GM03348 (cell line): Measurements from ENCODE around the gene GRAMD2A.

Experiments
- DNase-seq: peaks from one replicate; pipeline ENCODE4 v3.0.0; 2012; ENCODE audit warnings: low spot score

Gene GRAMD2A

GRCh38 chr15:72133211-72133610 lies 64.4 kb downstream of the GRAMD2A start:
- no peak for DNase-seq

GRCh38 chr15:72131922-72132321 lies 65.7 kb downstream of the GRAMD2A start:
- no peak for DNase-seq

GRCh38 chr15:72130272-72130671 lies 67.3 kb downstream of the GRAMD2A start:
- no peak for DNase-seq

- no peak for DNase-seq
Measured at GRCh38 chr15:72128359-72128758, 69.2 kb downstream of the GRAMD2A start.

- no peak for DNase-seq
Measured at GRCh38 chr15:72127724-72128322, 69.8 kb downstream of the GRAMD2A start.

GRCh38 chr15:72124218-72124617 lies 73.4 kb downstream of the GRAMD2A start:
- DNase-seq, result no peak

GRCh38 chr15:72118017-72118978 lies 79.3 kb downstream of the GRAMD2A start, which contains the start of the genes MYO9A and SENP8:
TSS of gene MYO9A (minus strand) at chr15:72118150. CDS start at chr15:72046563, 71,587 bp downstream.
TSS of gene SENP8 (plus strand) at chr15:72118403. CDS start at chr15:72139624, 21,221 bp downstream.
- DNase-seq, result peak; percentile 99

- DNase-seq, result peak; percentile 92
Measured at GRCh38 chr15:72117486-72118016, 80.0 kb downstream of the GRAMD2A start.

GRCh38 chr15:72116731-72117485 lies 80.7 kb downstream of the GRAMD2A start:
- DNase-seq, result no peak

GRCh38 chr15:72113347-72114031 lies 84.1 kb downstream of the GRAMD2A start:
- DNase-seq, result no peak

- no peak for DNase-seq
Measured at GRCh38 chr15:72112805-72113204, 84.8 kb downstream of the GRAMD2A start.

- DNase-seq, result peak; percentile 19
Measured at GRCh38 chr15:72112116-72112515, 85.5 kb downstream of the GRAMD2A start.

GRCh38 chr15:72110355-72110754 lies 87.2 kb downstream of the GRAMD2A start:
- DNase-seq, result peak; percentile 17
